Measurements from ENCODE around the gene PCDHB6.

- TF ChIP-seq REST (IDR thresholded peaks at IDR 0.05; ENCODE audit: insufficient read depth in 1 of 2, low read depth in 2 of 2, low read length in 1 of 2) (no peak), CTCF (IDR thresholded peaks at IDR 0.05) (peak; percentile 33), TCF7L2 (IDR thresholded peaks at IDR 0.05; ENCODE audit: low read depth, low read length) (no peak), POLR2AphosphoS5 (IDR thresholded peaks at IDR 0.05; ENCODE audit: low read depth, low read length) (no peak), SIN3A (IDR thresholded peaks at IDR 0.05; ENCODE audit: borderline replicate concordance, insufficient read depth, low read depth, low read length) (no peak)
Measured at GRCh38 chr5:141182248-141182647, 32.4 kb downstream of the PCDHB6 start, which contains the start of gene PCDHB16.

Data from Panc1 (cell line).